OCI-LY7 (cell line): Measurements from ENCODE around the gene RFC5. TPM values are rescaled to one million over a fixed set of nuclear protein-coding genes. Genes with fewer than 3 reads are reported as not detected.

Experiments used
- BruUV-seq: library from RNA; stranded (reverse); fragments of 400-500 nt; replicated peaks from 2 replicates; lab custom pipeline; 2021; lab: Mats Ljungman, UMichigan
- CTCF ChIA-PET: fragments of 300-600 bp; sonication (Branson Sonifier 250); formaldehyde crosslinking; loops from one replicate; lab custom pipeline; 2022; ENCODE audit warnings: antibody characterized with exemption; ENCODE audit not compliant: unreplicated experiment; lab: Charles Lee
- POLR2A ChIA-PET: fragments of 300-600 bp; sonication (Branson Sonifier 250); formaldehyde crosslinking; loops from one replicate; lab custom pipeline; 2022; ENCODE audit warnings: antibody characterized with exemption; lab: Charles Lee
- DNase-seq: peaks from one replicate; pipeline ENCODE4 v3.0.0-alpha.2; 2015; ENCODE audit warnings: low spot score
- H2AFZ ChIP-seq: fragments of 200-600 bp; sonication (generic), shearing (Covaris generic); 2 replicates; pipeline ENCODE4 v1.6.1; 2014; ENCODE audit warnings: mild to moderate bottlenecking, antibody characterized with exemption, low read length, moderate library complexity
- H3K27ac ChIP-seq: fragments of 200-600 bp; sonication (generic); 2 replicates; pipeline ENCODE4 v1.5.1; 2014; ENCODE audit warnings: mixed run types, low read depth, mild to moderate bottlenecking, moderate library complexity, low read length, inconsistent platforms; ENCODE audit not compliant: poor library complexity, severe bottlenecking
- H3K36me3 ChIP-seq: fragments of 200-600 bp; sonication (generic); 2 replicates; pipeline ENCODE4 v1.6.1; 2014; ENCODE audit warnings: mild to moderate bottlenecking, antibody characterized with exemption, low read length, moderate library complexity, mixed read lengths; ENCODE audit not compliant: insufficient read depth
- H3K4me1 ChIP-seq: fragments of 200-600 bp; sonication (generic); 2 replicates; pipeline ENCODE4 v1.5.1; 2014; ENCODE audit warnings: mild to moderate bottlenecking, low read length; ENCODE audit not compliant: insufficient read depth, poor library complexity, severe bottlenecking
- H3K4me2 ChIP-seq: fragments of 200-600 bp; sonication (generic); 2 replicates; pipeline ENCODE4 v1.6.1; 2014; ENCODE audit warnings: mild to moderate bottlenecking, low read length
- H3K4me3 ChIP-seq: fragments of 200-600 bp; sonication (generic); 2 replicates; pipeline ENCODE4 v1.5.1; 2014; ENCODE audit warnings: mild to moderate bottlenecking, low read depth, low read length; ENCODE audit not compliant: poor library complexity, severe bottlenecking
- H3K79me2 ChIP-seq: fragments of 200-600 bp; sonication (generic); 2 replicates; pipeline ENCODE4 v1.6.1; 2016; ENCODE audit warnings: low read depth, mild to moderate bottlenecking, low read length, moderate library complexity, mixed read lengths; ENCODE audit not compliant: insufficient read depth
- H3K9me2 ChIP-seq: fragments of 200-600 bp; sonication (generic); 2 replicates; pipeline ENCODE4 v1.6.1; 2016; ENCODE audit warnings: mild to moderate bottlenecking, low read length, mixed read lengths; ENCODE audit not compliant: insufficient read depth
- H3K9me3 ChIP-seq: fragments of 200-600 bp; sonication (generic); 2 replicates; pipeline ENCODE4 v1.6.1; 2014; ENCODE audit warnings: mild to moderate bottlenecking, mixed run types, low read length, mixed read lengths
- H4K20me1 ChIP-seq: fragments of 200-600 bp; sonication (generic); 2 replicates; pipeline ENCODE4 v1.6.1; 2014; ENCODE audit warnings: mild to moderate bottlenecking, antibody characterized with exemption, low read length, moderate library complexity, mixed read lengths; ENCODE audit not compliant: insufficient read depth
- CTCF ChIP-seq: fragments of 200-600 bp; sonication (generic); conservative IDR thresholded peaks from 2 replicates; pipeline ENCODE4 v1.5.1; 2014; ENCODE audit warnings: mild to moderate bottlenecking, antibody characterized with exemption, low read length, moderate library complexity, mixed read lengths
- EZH2phosphoT487 ChIP-seq: fragments of 200-600 bp; sonication (generic); IDR thresholded peaks from 2 replicates; pipeline ENCODE4 v1.6.1; 2018; ENCODE audit warnings: low read depth, borderline replicate concordance, mild to moderate bottlenecking, mixed run types, antibody characterized with exemption, low read length, moderate library complexity, mixed read lengths
- intact Hi-C: fragments of 100-400 bp; cut with micrococcal nuclease; formaldehyde crosslinking; loops from one replicate; pipeline ENCODE4 v1.10.0; 2022; ENCODE audit not compliant: unreplicated experiment
- total RNA-seq, 2 experiments: library from RNA; depleted of rRNA in 1 of 2; stranded (reverse); fragments of >200 nt in 1 of 2; shearing (Covaris generic) in 1 of 2; gene quantifications; 2 replicates each; pipeline ENCODE4 v1.2.3, GENCODE V29; 2014 to 2022

RFC5 gene
- total RNA-seq, 2 experiments from 2014 or later, result 68.3 to 91.4 TPM

DNA sequence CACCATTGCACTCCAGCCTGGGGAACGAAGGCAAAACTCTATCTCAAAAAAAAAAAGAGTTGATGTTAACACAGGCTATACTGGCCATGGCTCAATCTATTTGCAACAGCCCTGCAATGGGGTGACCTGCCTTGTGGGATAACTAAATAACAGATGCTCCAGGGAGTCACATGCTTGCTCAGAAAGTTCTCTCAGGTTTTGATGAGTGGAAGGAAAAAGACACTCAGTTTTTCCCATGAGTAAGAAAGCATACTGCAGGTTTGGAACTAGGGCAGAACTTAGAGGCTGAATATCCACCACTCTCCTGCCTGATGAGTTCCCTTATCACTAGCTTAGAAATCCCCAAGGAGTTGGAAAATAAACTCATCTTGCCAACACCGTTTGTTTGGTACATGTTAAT lies 27.6 kb downstream of the RFC5 start:
- BruUV-seq, result no TSS peak
- intact Hi-C loops, result no loop called here
- DNase-seq, result no peak
- H3K9me3 ChIP-seq, result no peaks in the 10 kb centered on the region
- no peaks in the 10 kb centered on the region for H3K79me2 ChIP-seq
- peaks cover 44% of the 10 kb centered on the region for H3K36me3 ChIP-seq
- H3K4me2 ChIP-seq, result no peak overlapping the region
- H3K4me1 ChIP-seq, result no peaks in the 10 kb centered on the region
- no peak overlapping the region for H2AFZ ChIP-seq
- ChIA-PET CTCF (no interaction called here), POLR2A (interaction anchor here (0.6 kb wide), 1 partner anchor 21 kb away, joined by 3 read pairs; no protein-coding TSS in a partner anchor)
- no peaks in the 10 kb centered on the region for H3K9me2 ChIP-seq
- no peaks in the 10 kb centered on the region for H4K20me1 ChIP-seq
- H3K27ac ChIP-seq, result no peak overlapping the region
- no peak overlapping the region for H3K4me3 ChIP-seq
- no peak for TF ChIP-seq CTCF
- no peak for TF ChIP-seq EZH2phosphoT487

- no peaks in the 10 kb centered on the region for H3K4me1 ChIP-seq
- no TSS peak for BruUV-seq
- intact Hi-C loops, result no loop called here
- H3K79me2 ChIP-seq, result no peaks in the 10 kb centered on the region
- H3K27ac ChIP-seq, result no peak overlapping the region
- H4K20me1 ChIP-seq, result no peaks in the 10 kb centered on the region
- no peak overlapping the region for H3K4me3 ChIP-seq
- POLR2A ChIA-PET, result no interaction called here
- no peak overlapping the region for H2AFZ ChIP-seq
- H3K9me2 ChIP-seq, result no peaks in the 10 kb centered on the region
- CTCF ChIA-PET, result no interaction called here
- no peak overlapping the region for H3K4me2 ChIP-seq
- no peaks in the 10 kb centered on the region for H3K9me3 ChIP-seq
- TF ChIP-seq EZH2phosphoT487 (no peak), CTCF (no peak)
- peaks cover 47% of the 10 kb centered on the region for H3K36me3 ChIP-seq
- no peak for DNase-seq
Observed at GRCh38 chr12:118044577-118044976, 28.1 kb downstream of the RFC5 start.

DNA sequence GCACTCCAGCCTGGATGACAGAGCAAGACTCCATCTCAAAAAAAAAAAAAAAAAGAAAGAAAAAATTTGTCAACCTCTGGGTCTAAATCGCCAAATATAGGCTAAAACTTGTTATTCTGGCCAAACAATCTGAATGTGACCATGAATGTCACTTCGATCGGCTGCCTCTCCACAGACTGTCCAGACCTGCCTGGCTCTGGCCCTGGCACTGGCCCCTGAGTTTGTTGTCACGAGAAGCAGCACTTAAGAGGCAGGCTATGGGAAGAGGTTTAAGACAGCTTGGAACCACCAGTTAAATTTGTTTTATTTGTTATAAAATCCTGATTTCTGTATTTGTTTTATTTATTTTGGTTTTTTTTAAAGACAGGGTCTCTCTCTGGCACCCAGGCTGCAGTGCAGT lies 29.9 kb downstream of the RFC5 start:
- no peaks in the 10 kb centered on the region for H3K9me2 ChIP-seq
- BruUV-seq, result no TSS peak
- POLR2A ChIA-PET, result interaction anchor here (0.7 kb wide), 1 partner anchor 1954 kb away, joined by 3 read pairs; no protein-coding TSS in a partner anchor

More for the DNA sequence above, 29.9 kb downstream of the RFC5 start:
- DNase-seq, result no peak
- Histone ChIP-seq H3K9me3 (no peaks in the 10 kb centered on the region), H2AFZ (no peak overlapping the region), H3K36me3 (peaks cover 55% of the 10 kb centered on the region), H3K4me3 (no peak overlapping the region), H3K27ac (no peak overlapping the region), H3K79me2 (no peaks in the 10 kb centered on the region), H3K4me1 (no peaks in the 10 kb centered on the region), H4K20me1 (no peaks in the 10 kb centered on the region), H3K4me2 (no peak overlapping the region)
- no peak for TF ChIP-seq CTCF
- TF ChIP-seq EZH2phosphoT487, result no peak
- CTCF ChIA-PET, result no interaction called here
- intact Hi-C loops, result no loop called here
